Esophagus muscularis mucosa (tissue), 4 donors: ENCODE measurements around the gene AAK1. TPM values are rescaled to one million over a fixed set of nuclear protein-coding genes. Genes with fewer than 3 reads are reported as not detected.

Experiments
- DNase-seq: peaks from one replicate; pipeline ENCODE4 v3.0.0-alpha.2; 2017; ENCODE audit errors: extremely low spot score
- H3K27ac ChIP-seq, 4 donors: fragments of 200-600 bp; sonication (generic); replicated peaks in 1 of 4; 1 replicate in 3 of 4; 2 replicates in 1 of 4; pipeline ENCODE4 v1.5.1; 2016 to 2019; ENCODE audit warnings: mild to moderate bottlenecking in 1 of 4
- H3K27me3 ChIP-seq, 4 donors: fragments of 200-600 bp; sonication (generic); one replicate each; pipeline versions ENCODE4 v1.5.1 to v1.6.0; 2016 to 2019
- H3K36me3 ChIP-seq, 4 donors: fragments of 200-600 bp; sonication (generic); one replicate each; pipeline ENCODE4 v1.5.1; 2016 to 2019
- H3K4me1 ChIP-seq, 4 donors: fragments of 200-600 bp; sonication (generic); one replicate each; pipeline ENCODE4 v1.5.1; 2016 to 2019
- H3K4me3 ChIP-seq, 4 donors: fragments of 200-600 bp; sonication (generic); 1 replicate in 2 of 4; 2 replicates in 2 of 4; pipeline ENCODE4 v1.5.1; 2016 to 2019; ENCODE audit warnings: mild to moderate bottlenecking in 4 of 4, moderate library complexity in 1 of 4
- H3K9me3 ChIP-seq, 4 donors: fragments of 200-600 bp; sonication (generic); 1 replicate in 3 of 4; 2 replicates in 1 of 4; pipeline ENCODE4 v1.5.1; 2016 to 2019
- CTCF ChIP-seq, 3 experiments: fragments of 200-600 bp in 2 of 3; fragments of 450-650 bp in 1 of 3; sonication (generic) in 2 of 3; IDR thresholded peaks; one replicate each; pipeline ENCODE4 v1.5.1; 2017 to 2019; ENCODE audit warnings: antibody characterized with exemption in 3 of 3, mild to moderate bottlenecking in 2 of 3, moderate library complexity in 1 of 3
- EP300 ChIP-seq: sonication (generic); formaldehyde crosslinking; IDR thresholded peaks from one replicate; pipeline ENCODE4 v1.6.1; 2017; ENCODE audit warnings: antibody characterized with exemption
- POLR2A ChIP-seq: fragments of 450-650 bp; IDR thresholded peaks from one replicate; pipeline ENCODE4 v1.6.1; 2017; ENCODE audit warnings: antibody characterized with exemption, moderate library complexity, mild to moderate bottlenecking, low read depth
- POLR2AphosphoS5 ChIP-seq, 2 donors: sonication (generic); formaldehyde crosslinking; IDR thresholded peaks; one replicate each; pipeline ENCODE4 v1.6.1; 2017; ENCODE audit warnings: antibody characterized with exemption in 2 of 2
- WGBS: methylation state at CpG from one replicate; pipeline ENCODE4 v1.1.5; 2018; 5-methylcytosine and 5-hydroxymethylcytosine counted together
- intact Hi-C: fragments of 100-400 bp; cut with DNase I; formaldehyde crosslinking; loops from one replicate; pipeline ENCODE4 v1.15.1; 2023
- total RNA-seq, 4 donors: library from RNA; depleted of rRNA; stranded (reverse); fragments of >200 nt; gene quantifications; one replicate each; pipeline versions ENCODE4 v1.1.0 to v1.2.1, GENCODE V29; 2016

AAK1 gene
- total RNA-seq, 4 donors from 2014 or later = 27.8 to 53.2 (median 41.9) TPM

DNA sequence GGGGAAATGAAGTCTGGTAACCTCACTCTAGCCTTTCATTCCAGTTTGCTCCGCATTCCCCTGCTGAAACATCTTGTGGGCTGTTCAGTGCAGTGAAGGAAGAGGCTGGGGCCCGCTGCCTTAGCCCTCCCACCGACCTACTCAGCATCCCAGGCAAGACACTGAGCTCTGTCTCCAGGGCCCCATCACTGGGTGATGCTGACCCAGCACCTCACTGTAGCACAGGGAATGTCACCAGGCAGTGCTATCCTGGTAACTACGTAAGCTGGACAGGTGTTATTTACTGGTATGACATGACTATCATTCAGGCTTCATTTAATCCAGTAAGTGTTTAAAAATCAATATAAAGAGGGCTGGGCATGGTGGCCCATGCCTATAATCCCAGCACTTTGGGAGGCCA lies 105.3 kb downstream of the AAK1 start:
- H3K4me3 ChIP-seq = no peak overlapping the region
- H3K27ac ChIP-seq = no peak overlapping the region
- 100% methylated on average over 1 of the region's 4 CpGs for WGBS
- no peak for TF ChIP-seq EP300
- TF ChIP-seq POLR2A = no peak
- no peak for TF ChIP-seq POLR2AphosphoS5 (IDR thresholded peaks at IDR 0.05)
- TF ChIP-seq CTCF (IDR thresholded peaks at IDR 0.05) = no peak
- peaks cover 12 to 65% (median 36%) of the 10 kb centered on the region in 4 donors for H3K36me3 ChIP-seq
- H3K4me1 ChIP-seq = peaks cover 0 to 9% (median 8%) of the 10 kb centered on the region in 4 donors
- intact Hi-C loops = no loop called here
- H3K27me3 ChIP-seq = no peaks in the 10 kb centered on the region
- DNase-seq = no peak
- H3K9me3 ChIP-seq = peaks cover 0 to 5% (median 2%) of the 10 kb centered on the region in 4 donors

DNA sequence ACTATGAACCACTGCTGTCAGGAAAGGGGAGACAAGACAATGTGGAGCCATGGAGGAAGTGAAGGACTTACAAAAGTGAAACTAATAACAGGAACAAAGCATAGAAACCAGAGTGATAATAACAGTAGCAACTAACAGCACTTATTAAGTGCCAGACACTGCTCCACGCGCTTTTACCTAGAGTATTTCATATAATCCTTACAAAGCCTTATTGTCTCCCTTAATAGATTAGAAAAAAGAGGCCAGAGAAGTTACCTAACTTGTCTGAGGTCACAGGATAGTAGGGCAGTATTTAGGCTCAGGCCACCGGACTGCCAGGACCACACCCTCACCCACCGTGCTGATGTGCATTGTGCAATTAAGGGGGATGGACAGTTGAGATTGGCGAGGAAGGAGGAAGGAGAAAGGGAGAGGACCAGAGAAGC lies 107.7 kb downstream of the AAK1 start:
- Histone ChIP-seq H3K36me3 (peaks cover 18 to 69% (median 37%) of the 10 kb centered on the region in 4 donors), H3K27ac (no peak overlapping the region), H3K4me3 (no peak overlapping the region), H3K9me3 (peaks cover 0 to 10% (median 2%) of the 10 kb centered on the region in 4 donors), H3K4me1 (peaks cover 0 to 9% (median 8%) of the 10 kb centered on the region in 4 donors), H3K27me3 (no peaks in the 10 kb centered on the region)
- 86% methylated on average over 5 of the region's 5 CpGs for WGBS
- no peak for DNase-seq
- intact Hi-C loops = no loop called here
- TF ChIP-seq POLR2A = no peak
- TF ChIP-seq POLR2AphosphoS5 (IDR thresholded peaks at IDR 0.05) = no peak
- TF ChIP-seq CTCF (IDR thresholded peaks at IDR 0.05) = no peak
- no peak for TF ChIP-seq EP300

DNA sequence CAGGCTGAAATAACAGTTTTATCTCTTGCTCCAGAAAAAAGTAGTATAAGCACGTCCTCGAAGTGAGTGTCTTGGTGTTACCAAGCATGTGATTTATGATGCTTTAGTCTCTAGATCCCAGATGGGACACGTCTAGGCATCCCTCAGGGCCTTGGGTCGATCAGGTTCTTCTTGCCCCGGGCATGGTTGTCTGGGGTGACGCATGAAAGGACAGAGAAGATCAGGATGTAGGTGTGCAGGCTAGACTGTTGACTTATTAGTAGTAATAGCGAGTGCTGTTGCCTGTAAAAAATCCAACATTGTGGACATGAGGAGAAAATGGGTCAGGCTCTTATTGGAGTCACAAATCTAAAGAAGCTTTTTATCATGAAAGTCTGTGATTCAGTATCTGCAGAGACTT lies 112.4 kb downstream of the AAK1 start:
- intact Hi-C loops = no loop called here
- H3K9me3 ChIP-seq = peaks cover 0 to 10% (median 2%) of the 10 kb centered on the region in 4 donors
- H3K4me1 ChIP-seq = peaks cover 0 to 14% (median 4%) of the 10 kb centered on the region in 4 donors
- 75% methylated on average over 7 of the region's 7 CpGs for WGBS
- H3K36me3 ChIP-seq = peaks cover 14 to 81% (median 45%) of the 10 kb centered on the region in 4 donors
- H3K4me3 ChIP-seq = no peak overlapping the region
- TF ChIP-seq CTCF (IDR thresholded peaks at IDR 0.05) = no peak
- TF ChIP-seq EP300 = no peak
- TF ChIP-seq POLR2AphosphoS5 (IDR thresholded peaks at IDR 0.05) = no peak
- TF ChIP-seq POLR2A = no peak
- no peak overlapping the region for H3K27ac ChIP-seq
- no peak for DNase-seq
- no peaks in the 10 kb centered on the region for H3K27me3 ChIP-seq

- WGBS = 68% methylated on average over 2 of the region's 2 CpGs
- intact Hi-C loops = no loop called here
- no peaks in the 10 kb centered on the region for H3K27me3 ChIP-seq
- H3K9me3 ChIP-seq = peaks cover 0 to 10% (median 2%) of the 10 kb centered on the region in 4 donors
- peaks cover 0 to 8% (median 0%) of the 10 kb centered on the region in 4 donors for H3K4me1 ChIP-seq
- H3K36me3 ChIP-seq = peaks cover 28 to 88% (median 60%) of the 10 kb centered on the region in 4 donors
- H3K27ac ChIP-seq = no peak overlapping the region
- H3K4me3 ChIP-seq = no peak overlapping the region
- TF ChIP-seq POLR2A (no peak), EP300 (no peak), POLR2AphosphoS5 (IDR thresholded peaks at IDR 0.05) (no peak), CTCF (IDR thresholded peaks at IDR 0.05) (no peak)
- DNase-seq = no peak
Measured at GRCh38 chr2:69529480-69529879, 114.1 kb downstream of the AAK1 start.

GRCh38 chr2:69525261-69525660 lies 118.3 kb downstream of the AAK1 start:
- no peak overlapping the region for H3K27ac ChIP-seq
- no peak for DNase-seq
- TF ChIP-seq CTCF (IDR thresholded peaks at IDR 0.05) (no peak), POLR2A (no peak), EP300 (no peak)
- intact Hi-C loops = no loop called here
- 96% methylated on average over 3 of the region's 3 CpGs for WGBS
- no peaks in the 10 kb centered on the region for H3K9me3 ChIP-seq
- peaks cover 36 to 95% (median 74%) of the 10 kb centered on the region in 4 donors for H3K36me3 ChIP-seq
- peaks cover 0 to 8% (median 0%) of the 10 kb centered on the region in 4 donors for H3K4me1 ChIP-seq
- H3K27me3 ChIP-seq = no peaks in the 10 kb centered on the region
- no peak overlapping the region for H3K4me3 ChIP-seq
